DOHH2 (cell line): ENCODE data around the gene CNTNAP3.
"Not testable (repeated sequence)": the region's sequence is repeated elsewhere in the genome, so short reads cannot be mapped to it uniquely, and the experiment has no call there.

Source experiments
- H3F3A ChIP-seq: fragments of 200-600 bp; sonication (generic), shearing (Covaris generic); 2 replicates; pipeline ENCODE4 v1.6.0; 2016; ENCODE audit warnings: antibody characterized with exemption, mild to moderate bottlenecking; ENCODE audit not compliant: control insufficient read depth, insufficient read depth
- H3K27ac ChIP-seq: fragments of 200-600 bp; sonication (generic); 2 replicates; pipeline ENCODE4 v1.5.1; 2014; ENCODE audit warnings: low read depth, mild to moderate bottlenecking, low read length, moderate library complexity
- H3K27me3 ChIP-seq: fragments of 200-600 bp; sonication (generic); 2 replicates; pipeline ENCODE4 v1.6.1; 2014; ENCODE audit warnings: mild to moderate bottlenecking, low read length, mixed read lengths; ENCODE audit not compliant: control insufficient read depth
- H3K36me3 ChIP-seq: fragments of 200-600 bp; sonication (generic); 2 replicates; pipeline ENCODE4 v1.6.1; 2014; ENCODE audit warnings: mild to moderate bottlenecking, low read length, moderate library complexity, mixed read lengths; ENCODE audit not compliant: control insufficient read depth
- H3K4me1 ChIP-seq: fragments of 200-600 bp; sonication (generic); 2 replicates; pipeline ENCODE4 v1.6.1; 2014; ENCODE audit warnings: mild to moderate bottlenecking, low read length, mixed read lengths; ENCODE audit not compliant: control insufficient read depth
- H3K4me2 ChIP-seq: fragments of 200-600 bp; sonication (generic); 2 replicates; pipeline ENCODE4 v1.6.0; 2014; ENCODE audit warnings: mild to moderate bottlenecking, low read length, moderate library complexity
- H3K4me3 ChIP-seq: fragments of 200-600 bp; sonication (generic); 2 replicates; pipeline ENCODE4 v1.5.1; 2014; ENCODE audit warnings: mild to moderate bottlenecking, low read length, mixed read lengths
- H3K79me2 ChIP-seq: fragments of 200-600 bp; sonication (generic); 2 replicates; pipeline ENCODE4 v1.6.1; 2014; ENCODE audit warnings: mild to moderate bottlenecking, low read length, mixed read lengths; ENCODE audit not compliant: control insufficient read depth
- H3K9me2 ChIP-seq: fragments of 200-600 bp; sonication (generic); replicated peaks from 2 replicates; pipeline ENCODE4 v1.6.1; 2014; ENCODE audit warnings: mild to moderate bottlenecking, low read length, mixed read lengths; ENCODE audit not compliant: control insufficient read depth
- H3K9me3 ChIP-seq: fragments of 200-600 bp; sonication (generic); 2 replicates; pipeline ENCODE4 v1.6.1; 2014; ENCODE audit warnings: antibody characterized with exemption, low read length, mixed read lengths; ENCODE audit not compliant: control insufficient read depth, insufficient read depth
- H4K20me1 ChIP-seq: fragments of 200-600 bp; sonication (generic); 2 replicates; pipeline ENCODE4 v1.6.0; 2014; ENCODE audit warnings: low read depth, mild to moderate bottlenecking, antibody characterized with exemption, low read length, moderate library complexity; ENCODE audit not compliant: control insufficient read depth, insufficient read depth

The CNTNAP3 gene

DNA sequence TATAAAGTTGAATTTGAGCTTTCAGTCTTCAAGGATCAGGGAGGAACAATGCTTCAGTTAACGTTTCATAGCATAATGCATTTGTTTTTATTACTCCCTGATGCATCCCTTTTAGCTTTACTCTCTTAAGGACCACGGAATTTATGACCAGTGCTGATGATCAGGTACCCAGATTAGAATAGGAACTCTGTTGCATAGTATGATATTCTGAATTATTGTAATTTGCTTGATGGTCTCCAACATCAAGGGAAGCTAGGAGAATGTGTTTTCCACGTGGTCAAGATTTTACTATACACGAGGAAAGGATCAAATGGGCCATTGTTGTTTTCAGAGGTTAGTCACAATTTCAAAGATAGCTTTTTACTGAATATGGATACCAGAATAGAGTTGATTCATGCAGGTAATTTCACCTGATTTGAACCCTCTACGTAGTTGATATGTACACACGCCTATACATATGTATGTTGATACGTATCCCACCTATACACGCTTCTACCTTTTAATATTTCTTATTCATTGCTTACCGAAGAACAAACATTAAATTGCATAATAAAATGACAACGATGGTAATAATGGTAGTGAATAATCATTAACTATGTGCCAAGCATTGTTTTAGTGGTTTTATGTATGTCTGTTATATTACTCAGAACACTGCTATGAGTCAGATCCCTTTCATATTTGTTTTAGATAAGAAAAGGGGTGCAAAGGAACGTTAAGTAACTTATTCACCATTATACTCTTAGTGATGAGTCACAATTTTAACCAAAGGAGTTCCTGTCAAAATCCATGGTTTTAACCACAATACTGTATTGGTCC is 257.6 kb downstream of the CNTNAP3 start:
- not testable (repeated sequence) for H3K4me3 ChIP-seq, H3K9me3 ChIP-seq, H3F3A ChIP-seq, H4K20me1 ChIP-seq, H3K4me2 ChIP-seq, H3K9me2 ChIP-seq, H3K79me2 ChIP-seq, H3K36me3 ChIP-seq, H3K27me3 ChIP-seq, H3K27ac ChIP-seq, H3K4me1 ChIP-seq

- H3F3A ChIP-seq, H3K9me3 ChIP-seq, H3K4me1 ChIP-seq, H3K27me3 ChIP-seq, H3K4me3 ChIP-seq, H4K20me1 ChIP-seq, H3K9me2 ChIP-seq, H3K79me2 ChIP-seq, H3K27ac ChIP-seq, H3K36me3 ChIP-seq, H3K4me2 ChIP-seq: not testable (repeated sequence)
Observed at GRCh38 chr9:39028855-39029254, 259.1 kb downstream of the CNTNAP3 start.

- not testable (repeated sequence) for H3K36me3 ChIP-seq, H3F3A ChIP-seq, H4K20me1 ChIP-seq, H3K79me2 ChIP-seq, H3K4me3 ChIP-seq, H3K4me1 ChIP-seq, H3K9me2 ChIP-seq, H3K4me2 ChIP-seq, H3K27ac ChIP-seq, H3K27me3 ChIP-seq, H3K9me3 ChIP-seq
Observed at GRCh38 chr9:39028168-39028567, 259.8 kb downstream of the CNTNAP3 start.

GRCh38 chr9:39025911-39026588 is 261.9 kb downstream of the CNTNAP3 start:
- H3K4me2 ChIP-seq, result not testable (repeated sequence)

More at GRCh38 chr9:39025911-39026588, 261.9 kb downstream of the CNTNAP3 start:
- not testable (repeated sequence) for H3K4me3 ChIP-seq, H3K4me1 ChIP-seq, H3K9me2 ChIP-seq, H3K9me3 ChIP-seq, H3K79me2 ChIP-seq, H3K27me3 ChIP-seq, H4K20me1 ChIP-seq, H3F3A ChIP-seq, H3K36me3 ChIP-seq, H3K27ac ChIP-seq
